Measurements from ENCODE around the gene MTCH2. TPM values are rescaled to one million over a fixed set of nuclear protein-coding genes. Genes with fewer than 3 reads are reported as not detected.

MTCH2 gene
- total RNA-seq, 2 donors from 2014 or later = 21.9 to 47.8 TPM

- Histone ChIP-seq H3K4me3 (no peak overlapping the region), H3K9me3 (no peaks in the 10 kb centered on the region), H3K4me1 (ENCODE audit: control insufficient read depth in 1 of 2, low read depth in 2 of 2) (peaks cover 10 to 13% of the 10 kb centered on the region in 2 donors), H3K36me3 (no peaks in the 10 kb centered on the region), H3K27ac (no peak overlapping the region), H3K27me3 (replicated peaks; ENCODE audit: insufficient read depth) (no peaks in the 10 kb centered on the region)
- ATAC-seq (ENCODE audit: insufficient number of reproducible peaks, low FRiP score, low read depth) (no peak), DNase-seq (ENCODE audit: low spot score) (no peak)
- TF ChIP-seq CTCF (IDR thresholded peaks at IDR 0.05) = no peak
Measured at GRCh38 chr11:47606731-47607130, 35.6 kb downstream of the MTCH2 start.

DNA sequence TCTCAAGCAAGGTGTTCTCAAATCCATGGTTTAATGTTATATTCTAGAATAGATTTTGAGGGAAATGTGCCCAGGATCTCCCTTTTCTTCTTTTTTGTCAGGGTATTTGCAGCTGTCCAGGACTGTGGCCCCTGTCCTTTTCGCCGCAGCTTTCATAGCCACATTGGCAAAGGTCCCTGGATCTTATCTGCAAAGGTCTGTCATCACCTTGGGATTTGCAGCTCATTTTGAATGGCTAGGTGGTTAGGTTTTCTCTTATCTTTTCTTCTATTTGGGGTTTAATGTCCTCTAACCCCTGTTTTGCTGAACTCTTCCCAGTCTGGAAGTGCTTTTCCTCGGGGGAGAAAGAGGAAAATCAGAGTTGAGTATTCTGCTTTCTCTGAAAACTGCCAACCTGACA lies 36.4 kb downstream of the MTCH2 start:
- H3K36me3 ChIP-seq = no peaks in the 10 kb centered on the region
- H3K4me3 ChIP-seq = no peak overlapping the region
- no peak overlapping the region for H3K27ac ChIP-seq
- ATAC-seq (ENCODE audit: insufficient number of reproducible peaks, low FRiP score, low read depth) (no peak), DNase-seq (ENCODE audit: low spot score) (no peak)
- H3K27me3 ChIP-seq (replicated peaks; ENCODE audit: insufficient read depth) = no peaks in the 10 kb centered on the region
- H3K9me3 ChIP-seq = no peaks in the 10 kb centered on the region
- no peak for TF ChIP-seq CTCF (IDR thresholded peaks at IDR 0.05)
- peaks cover 10 to 13% of the 10 kb centered on the region in 2 donors for H3K4me1 ChIP-seq (ENCODE audit: control insufficient read depth in 1 of 2, low read depth in 2 of 2)

GRCh38 chr11:47603295-47603694 lies 39.1 kb downstream of the MTCH2 start:
- Histone ChIP-seq H3K4me1 (ENCODE audit: control insufficient read depth in 1 of 2, low read depth in 2 of 2) (peaks cover 10 to 13% of the 10 kb centered on the region in 2 donors), H3K36me3 (no peaks in the 10 kb centered on the region), H3K9me3 (no peaks in the 10 kb centered on the region), H3K27me3 (replicated peaks; ENCODE audit: insufficient read depth) (no peaks in the 10 kb centered on the region), H3K27ac (no peak overlapping the region), H3K4me3 (no peak overlapping the region)
- no peak for ATAC-seq (ENCODE audit: insufficient number of reproducible peaks, low FRiP score, low read depth)
- DNase-seq (ENCODE audit: low spot score) = no peak
- no peak for TF ChIP-seq CTCF (IDR thresholded peaks at IDR 0.05)

- H3K27me3 ChIP-seq (replicated peaks; ENCODE audit: insufficient read depth) = no peaks in the 10 kb centered on the region
- no peak for DNase-seq (ENCODE audit: low spot score)
- TF ChIP-seq CTCF (IDR thresholded peaks at IDR 0.05) = no peak
- H3K4me1 ChIP-seq (ENCODE audit: control insufficient read depth in 1 of 2, low read depth in 2 of 2) = no peaks in the 10 kb centered on the region
- no peaks in the 10 kb centered on the region for H3K36me3 ChIP-seq
- H3K4me3 ChIP-seq = no peak overlapping the region
- no peak for ATAC-seq (ENCODE audit: insufficient number of reproducible peaks, low FRiP score, low read depth)
- H3K9me3 ChIP-seq = no peaks in the 10 kb centered on the region
- H3K27ac ChIP-seq = no peak overlapping the region
Measured at GRCh38 chr11:47599902-47600301, 42.5 kb downstream of the MTCH2 start.

DNA sequence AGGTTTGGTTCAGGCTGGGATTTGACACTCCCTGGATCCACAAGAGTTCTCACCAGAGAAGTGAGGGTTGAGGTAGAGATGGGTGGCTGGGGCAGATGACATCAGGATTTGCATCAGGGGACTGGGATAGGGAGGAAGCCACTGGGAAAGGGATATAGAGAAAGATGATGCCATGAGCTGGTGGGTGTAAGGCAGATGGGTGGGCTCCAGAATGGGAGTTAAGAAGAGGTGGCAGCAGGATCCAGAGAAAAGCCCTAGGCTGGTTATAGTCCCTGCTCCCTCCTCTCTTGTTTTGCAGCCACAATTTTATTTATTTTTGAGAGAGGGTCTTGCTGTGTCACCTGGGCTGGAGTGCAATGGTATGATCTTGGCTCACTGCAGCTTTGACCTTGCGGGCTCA lies 46.4 kb downstream of the MTCH2 start:
- Histone ChIP-seq H3K36me3 (no peaks in the 10 kb centered on the region), H3K4me1 (ENCODE audit: control insufficient read depth in 1 of 2, low read depth in 2 of 2) (peaks cover 12% of the 10 kb centered on the region in 2 donors), H3K27me3 (replicated peaks; ENCODE audit: insufficient read depth) (peaks cover 10% of the 10 kb centered on the region), H3K9me3 (no peaks in the 10 kb centered on the region), H3K27ac (no peak overlapping the region), H3K4me3 (no peak overlapping the region)
- ATAC-seq (ENCODE audit: insufficient number of reproducible peaks, low FRiP score, low read depth) (no peak), DNase-seq (ENCODE audit: low spot score) (no peak)
- TF ChIP-seq CTCF (IDR thresholded peaks at IDR 0.05) = no peak
